HepG2 (cell line): ENCODE measurements around the gene PTGDS. TPM values are rescaled to one million over a fixed set of nuclear protein-coding genes. Genes with fewer than 3 reads are reported as not detected.

Source experiments
- ATAC-seq: fragments of 200-7000 bp; cut with Tn5 transposase; 3 replicates; pipeline ENCODE4 v1.9.1; 2020; ENCODE audit warnings: mild to moderate bottlenecking, moderate library complexity
- BruUV-seq: library from RNA; stranded (reverse); fragments of 400-500 nt; replicated peaks from 2 replicates; lab custom pipeline; 2021; lab: Mats Ljungman, UMichigan
- CTCF ChIA-PET: fragments of 300-600 bp; formaldehyde crosslinking; extraction: SDS; loops from one replicate; lab custom pipeline; 2021; ENCODE audit warnings: low total read pairs, inconsistent platforms, low intra/inter-chr PET ratio; lab: Yijun Ruan, JAX
- POLR2A ChIA-PET: fragments of 350-600 bp; sonication (Branson Sonifier 250); formaldehyde crosslinking; loops from one replicate; lab custom pipeline; 2020; ENCODE audit warnings: antibody characterized with exemption, inconsistent platforms; lab: Yijun Ruan, JAX
- DNase-seq: peaks from one replicate; pipeline ENCODE4 v3.0.0-alpha.2; 2015; ENCODE audit warnings: low spot score
- FAIRE-seq: peaks from 3 replicates; lab custom pipeline; 2011; peaks lifted over from hg19 to GRCh38; lab: Jason Lieb, UNC
- H2AFZ ChIP-seq: one replicate; pipeline ENCODE4 v1.6.1; 2011; ENCODE audit warnings: low read length, inconsistent platforms
- H3K27ac ChIP-seq: fragments of 300-600 bp; 3 replicates; pipeline ENCODE4 v1.8.0; 2011; ENCODE audit warnings: mixed run types, mild to moderate bottlenecking, mixed read lengths, low read length, inconsistent platforms; ENCODE audit not compliant: insufficient read depth; ENCODE audit errors: extremely low read length
- H3K27me3 ChIP-seq, 2 experiments: fragments of 200-600 bp in 1 of 2; 2 replicates in 1 of 2; 3 replicates in 1 of 2; pipeline versions ENCODE4 v1.6.0 to v1.8.0; 2011; ENCODE audit warnings: low read length in 2 of 2, mild to moderate bottlenecking in 2 of 2, moderate library complexity in 2 of 2, inconsistent platforms in 1 of 2; ENCODE audit not compliant: insufficient read depth in 2 of 2, control insufficient read depth in 1 of 2
- H3K36me3 ChIP-seq, 2 experiments: fragments of 200-600 bp in 1 of 2; replicated peaks in 1 of 2; 2 replicates in 1 of 2; 3 replicates in 1 of 2; pipeline versions ENCODE4 v1.5.1 to v1.8.0; 2011; ENCODE audit warnings: low read length in 2 of 2, inconsistent platforms in 1 of 2; ENCODE audit not compliant: insufficient read depth in 2 of 2, control insufficient read depth in 1 of 2
- H3K4me1 ChIP-seq: 2 replicates; pipeline ENCODE4 v1.5.1; 2012; ENCODE audit warnings: low read length, inconsistent platforms; ENCODE audit not compliant: insufficient read depth
- H3K4me2 ChIP-seq: 2 replicates; pipeline ENCODE4 v1.6.0; 2011; ENCODE audit warnings: low read depth, low read length, inconsistent platforms
- H3K4me3 ChIP-seq, 3 experiments: fragments of 200-600 bp in 1 of 3; sonication (generic), shearing (Covaris generic) in 1 of 3; replicated peaks in 1 of 3; 2 replicates each; pipeline ENCODE4 v1.5.1; 2011 to 2016; ENCODE audit warnings: low read length in 3 of 3, inconsistent platforms in 2 of 3, low read depth in 2 of 3, mild to moderate bottlenecking in 2 of 3, control low read depth in 1 of 3, mixed read lengths in 1 of 3; ENCODE audit not compliant: insufficient read depth in 1 of 3
- H3K79me2 ChIP-seq: one replicate; pipeline ENCODE4 v1.6.1; 2011; ENCODE audit warnings: low read length, inconsistent platforms; ENCODE audit not compliant: insufficient read depth
- H3K9ac ChIP-seq: 2 replicates; pipeline ENCODE4 v1.6.0; 2011; ENCODE audit warnings: mild to moderate bottlenecking, low read depth, low read length, inconsistent platforms; ENCODE audit not compliant: insufficient read depth
- H3K9me3 ChIP-seq: 2 replicates; pipeline ENCODE4 v1.5.1; 2012; ENCODE audit warnings: mild to moderate bottlenecking, low read length
- H4K20me1 ChIP-seq: 2 replicates; pipeline ENCODE4 v1.6.0; 2011; ENCODE audit warnings: inconsistent platforms, mild to moderate bottlenecking, low read length, moderate library complexity; ENCODE audit not compliant: insufficient read depth
- AGO1 ChIP-seq: fragments of 200-400 bp; formaldehyde crosslinking; IDR thresholded peaks from 2 replicates; pipeline ENCODE4 v1.6.1; 2017; ENCODE audit warnings: mild to moderate bottlenecking, low read depth, low read length, moderate library complexity; ENCODE audit not compliant: poor library complexity, severe bottlenecking
- HNRNPUL1 ChIP-seq: fragments of 200-400 bp; formaldehyde crosslinking; IDR thresholded peaks from 2 replicates; pipeline ENCODE4 v1.6.1; 2017; ENCODE audit warnings: low read depth, mild to moderate bottlenecking, low read length, moderate library complexity
- JDP2 ChIP-seq: sonication (generic); formaldehyde crosslinking; IDR thresholded peaks from 2 replicates; pipeline ENCODE4 v1.8.1; 2022; ENCODE audit warnings: missing genetic modification reagents, borderline replicate concordance
- KDM1A ChIP-seq: IDR thresholded peaks from 2 replicates; pipeline ENCODE4 v1.6.1; 2016; ENCODE audit warnings: missing compliant biosample characterization
- KLF6 ChIP-seq: IDR thresholded peaks from 2 replicates; pipeline ENCODE4 v1.8.0; 2016; ENCODE audit warnings: missing biosample characterization, missing genetic modification reagents
- NR2F6 ChIP-seq, 2 experiments: IDR thresholded peaks; 2 replicates each; pipeline ENCODE4 v1.6.1; 2016; ENCODE audit warnings: antibody characterized with exemption in 1 of 2, mild to moderate bottlenecking in 1 of 2
- PRDM4 ChIP-seq: sonication (generic); formaldehyde crosslinking; IDR thresholded peaks from 2 replicates; pipeline ENCODE4 v1.9.0; 2021; ENCODE audit warnings: missing genetic modification reagents, borderline replicate concordance
- RFX1 ChIP-seq: fragments of 450-650 bp; IDR thresholded peaks from 2 replicates; pipeline ENCODE4 v1.6.1; 2017
- SIN3B ChIP-seq: fragments of 150-350 bp; IDR thresholded peaks from 2 replicates; pipeline ENCODE4 v1.6.1; 2014; ENCODE audit warnings: low read length
- SP140L ChIP-seq: sonication (generic); formaldehyde crosslinking; IDR thresholded peaks from 2 replicates; pipeline ENCODE4 v1.4.0; 2020; ENCODE audit warnings: missing genetic modification reagents, borderline replicate concordance
- ZFP36L2 ChIP-seq: sonication (generic); formaldehyde crosslinking; IDR thresholded peaks from 2 replicates; pipeline ENCODE4 v1.4.0; 2020; ENCODE audit warnings: missing genetic modification reagents
- ZNF136 ChIP-seq: sonication (generic); formaldehyde crosslinking; IDR thresholded peaks from 2 replicates; pipeline ENCODE4 v1.8.1; 2022; ENCODE audit warnings: low read depth, mild to moderate bottlenecking, moderate library complexity, missing genetic modification reagents
- ZNF138 ChIP-seq: sonication (generic); formaldehyde crosslinking; IDR thresholded peaks from 2 replicates; pipeline ENCODE4 v1.5.0; 2020; ENCODE audit warnings: mild to moderate bottlenecking, low read depth, missing genetic modification reagents
- ZNF235 ChIP-seq: sonication (generic); formaldehyde crosslinking; IDR thresholded peaks from 2 replicates; pipeline ENCODE4 v1.8.1; 2023; ENCODE audit warnings: mild to moderate bottlenecking, missing genetic modification reagents, borderline replicate concordance
- ZNF614 ChIP-seq: IDR thresholded peaks from 2 replicates; pipeline ENCODE4 v1.6.1; 2018; ENCODE audit warnings: missing biosample characterization, missing genetic modification reagents, inconsistent platforms, borderline replicate concordance
- ZNF652 ChIP-seq: IDR thresholded peaks from 2 replicates; pipeline ENCODE4 v1.6.1; 2016; ENCODE audit warnings: low read depth, borderline replicate concordance
- ZNF782 ChIP-seq: sonication (generic); formaldehyde crosslinking; IDR thresholded peaks from 2 replicates; pipeline ENCODE4 v1.4.0; 2020; ENCODE audit warnings: missing genetic modification reagents, mild to moderate bottlenecking, borderline replicate concordance
- ZSCAN20 ChIP-seq: sonication (generic); formaldehyde crosslinking; IDR thresholded peaks from 2 replicates; pipeline ENCODE4 v1.4.0; 2020; ENCODE audit warnings: missing genetic modification reagents, mild to moderate bottlenecking, borderline replicate concordance
- ZSCAN9 ChIP-seq: IDR thresholded peaks from 2 replicates; pipeline ENCODE4 v1.6.1; 2016; ENCODE audit warnings: borderline replicate concordance
- WGBS: methylation state at CpG from one replicate; pipeline ENCODE4 v1.1.6; 2017; ENCODE audit warnings: low lambda C conversion rate; 5-methylcytosine and 5-hydroxymethylcytosine counted together
- in situ Hi-C: cut with HindIII; loops from 2 replicates; pipeline ENCODE4 v1.10.0; 2017; ENCODE audit warnings: low pct_unique_long_range_greater_than_20kb; ENCODE audit not compliant: extremely low pct_ligation_motif_present
- intact Hi-C: fragments of 100-400 bp; cut with micrococcal nuclease; formaldehyde crosslinking; loops from one replicate; pipeline ENCODE4 v1.10.0; 2022; ENCODE audit not compliant: unreplicated experiment
- polyA plus RNA-seq, 8 experiments: library from polyadenylated mRNA; depleted of rRNA in 3 of 8; stranded (reverse) in 7 of 8; unstranded in 1 of 8; fragments of >200 nt; fragmentation: Illumina TruSeq in 4 of 8; extraction: Trizol in 4 of 8; gene quantifications; 2 replicates each; pipeline versions ENCODE4 v1.2.1 to v1.2.3, GENCODE V29; 2011 to 2016; ENCODE audit warnings: low read depth in 4 of 8, missing spikeins in 1 of 8, mixed read lengths in 1 of 8; ENCODE audit not compliant: insufficient read depth in 1 of 8
- total RNA-seq, 5 experiments: library from RNA; depleted of rRNA; stranded (reverse); fragments of >200 nt; fragmentation: Illumina TruSeq; extraction: Trizol; gene quantifications; 2 replicates each; pipeline ENCODE4 v1.2.3, GENCODE V29; 2016; ENCODE audit warnings: low read depth in 1 of 5
- TF ChIP-seq, protein P1 (sequence below): sonication (generic); formaldehyde crosslinking; IDR thresholded peaks from 2 replicates; pipeline ENCODE4 v1.4.0; 2020; ENCODE audit warnings: missing genetic modification reagents

The PTGDS gene
- total and polyA plus RNA-seq, 2 of the 13 experiments (the other 11 are each of a cell fraction or from before 2014, with no cell fraction given): 0.33 to 0.50 TPM

- H3K27ac ChIP-seq: no peak overlapping the region
- no peaks in the 10 kb centered on the region for H3K9me3 ChIP-seq
- intact Hi-C loops: no loop called here
- CTCF ChIA-PET: no interaction called here
- TF ChIP-seq ZSCAN9 (CRISPR knock-in tag): no peak
- no peak for TF ChIP-seq ZNF614 (CRISPR knock-in tag)
- TF ChIP-seq RFX1: no peak
- TF ChIP-seq ZNF652 (CRISPR knock-in tag): no peak
- TF ChIP-seq KLF6 (CRISPR knock-in tag): no peak
- TF ChIP-seq ZNF782 (CRISPR knock-in tag): no peak
- no peak for TF ChIP-seq ZSCAN20 (CRISPR knock-in tag)
- TF ChIP-seq, protein P1, sequence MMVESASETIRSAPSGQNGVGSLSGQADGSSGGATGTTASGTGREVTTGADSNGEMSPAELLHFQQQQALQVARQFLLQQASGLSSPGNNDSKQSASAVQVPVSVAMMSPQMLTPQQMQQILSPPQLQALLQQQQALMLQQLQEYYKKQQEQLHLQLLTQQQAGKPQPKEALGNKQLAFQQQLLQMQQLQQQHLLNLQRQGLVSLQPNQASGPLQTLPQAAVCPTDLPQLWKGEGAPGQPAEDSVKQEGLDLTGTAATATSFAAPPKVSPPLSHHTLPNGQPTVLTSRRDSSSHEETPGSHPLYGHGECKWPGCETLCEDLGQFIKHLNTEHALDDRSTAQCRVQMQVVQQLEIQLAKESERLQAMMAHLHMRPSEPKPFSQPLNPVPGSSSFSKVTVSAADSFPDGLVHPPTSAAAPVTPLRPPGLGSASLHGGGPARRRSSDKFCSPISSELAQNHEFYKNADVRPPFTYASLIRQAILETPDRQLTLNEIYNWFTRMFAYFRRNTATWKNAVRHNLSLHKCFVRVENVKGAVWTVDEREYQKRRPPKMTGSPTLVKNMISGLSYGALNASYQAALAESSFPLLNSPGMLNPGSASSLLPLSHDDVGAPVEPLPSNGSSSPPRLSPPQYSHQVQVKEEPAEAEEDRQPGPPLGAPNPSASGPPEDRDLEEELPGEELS (CRISPR knock-in tag): no peak
- TF ChIP-seq PRDM4: no peak
- no peak for TF ChIP-seq ZNF138 (CRISPR knock-in tag)
- TF ChIP-seq AGO1: no peak
- TF ChIP-seq NR2F6 (IDR thresholded peaks at IDR 0.05): no peak
- TF ChIP-seq NR2F6 (CRISPR knock-in tag; IDR thresholded peaks at IDR 0.05): no peak
- no peak for TF ChIP-seq ZNF235
- no peak for TF ChIP-seq JDP2 (CRISPR knock-in tag)
- no peak for TF ChIP-seq ZNF136 (CRISPR knock-in tag)
- TF ChIP-seq SIN3B: no peak
- no peak for TF ChIP-seq KDM1A
- TF ChIP-seq ZFP36L2 (CRISPR knock-in tag): no peak
- no peak for TF ChIP-seq HNRNPUL1
- TF ChIP-seq SP140L (CRISPR knock-in tag): no peak
- TF ChIP-seq, all 625 proteins: peak for 0
- Histone ChIP-seq H4K20me1 (no peaks in the 10 kb centered on the region), H3K4me2 (no peak overlapping the region), H3K4me1 (peaks cover 17% of the 10 kb centered on the region), H3K4me3 (no peak overlapping the region), H3K27me3 (no peaks in the 10 kb centered on the region), H3K36me3 (peaks cover 1 to 2% of the 10 kb centered on the region in 2 experiments; a peak in 1 of 5 replicates), H3K9ac (no peak overlapping the region), H3K79me2 (no peaks in the 10 kb centered on the region), H2AFZ (no peak overlapping the region)
- FAIRE-seq (no peak), DNase-seq (no peak), ATAC-seq (no peak)
- no TSS peak for BruUV-seq
- POLR2A ChIA-PET: no interaction called here
- WGBS: 98% methylated on average over 38 of the region's 45 CpGs
- in situ Hi-C loops: no loop called here
These were observed 40.6 kb downstream of the PTGDS start for GRCh38 chr9:137017791-137018497.
